GM23338 (cell line): Measurements from ENCODE around the gene CNOT6L. TPM values are rescaled to one million over a fixed set of nuclear protein-coding genes. Genes with fewer than 3 reads are reported as not detected.

ENCODE experiments used
- ATAC-seq: fragments of 200-7000 bp; cut with Tn5 transposase; 3 replicates; pipeline ENCODE4 v1.9.1; 2020
- DNase-seq: peaks from one replicate; pipeline ENCODE4 v3.0.0-alpha.2; 2015; ENCODE audit warnings: low spot score
- H2AFZ ChIP-seq: fragments of 200-600 bp; sonication (generic); 2 replicates; pipeline ENCODE4 v1.8.0; 2016; ENCODE audit warnings: antibody characterized with exemption, mild to moderate bottlenecking, moderate library complexity
- H3F3A ChIP-seq: fragments of 200-600 bp; sonication (generic); replicated peaks from 2 replicates; pipeline ENCODE4 v1.8.0; 2017; ENCODE audit warnings: antibody characterized with exemption, mixed run types, low read depth
- H3K27ac ChIP-seq: fragments of 200-600 bp; sonication (generic); 2 replicates; pipeline ENCODE4 v1.6.1; 2016; ENCODE audit warnings: low read depth
- H3K27me3 ChIP-seq: fragments of 200-600 bp; sonication (generic); 2 replicates; pipeline ENCODE4 v1.8.0; 2016; ENCODE audit warnings: mild to moderate bottlenecking, mixed run types, moderate library complexity; ENCODE audit not compliant: insufficient read depth
- H3K36me3 ChIP-seq: fragments of 200-600 bp; sonication (generic); 2 replicates; pipeline ENCODE4 v1.8.0; 2016; ENCODE audit warnings: mild to moderate bottlenecking; ENCODE audit not compliant: insufficient read depth
- H3K4me1 ChIP-seq: fragments of 200-600 bp; sonication (generic); 2 replicates; pipeline ENCODE4 v1.8.0; 2016; ENCODE audit warnings: mild to moderate bottlenecking, moderate library complexity; ENCODE audit not compliant: insufficient read depth
- H3K4me2 ChIP-seq: fragments of 200-600 bp; sonication (generic); 2 replicates; pipeline ENCODE4 v1.7.1; 2017; ENCODE audit warnings: mixed run types
- H3K4me3 ChIP-seq: fragments of 200-600 bp; sonication (generic); 2 replicates; pipeline ENCODE4 v1.6.1; 2016; ENCODE audit warnings: mixed run types
- H3K79me2 ChIP-seq: fragments of 200-600 bp; sonication (generic); replicated peaks from 2 replicates; pipeline ENCODE4 v1.8.0; 2017; ENCODE audit warnings: mild to moderate bottlenecking; ENCODE audit not compliant: insufficient read depth
- H3K9me2 ChIP-seq: fragments of 200-600 bp; sonication (generic); 2 replicates; pipeline ENCODE4 v1.8.0; 2017; ENCODE audit not compliant: insufficient read depth
- H4K20me1 ChIP-seq: fragments of 200-600 bp; sonication (generic); replicated peaks from 2 replicates; pipeline ENCODE4 v1.8.0; 2017; ENCODE audit warnings: mild to moderate bottlenecking; ENCODE audit not compliant: insufficient read depth
- H3K27ac Mint-ChIP-seq: 2 replicates; pipeline ENCODE4 v1.8.0; 2020; ENCODE audit warnings: inconsistent platforms, mild to moderate bottlenecking, moderate library complexity, mixed read lengths
- H3K27me3 Mint-ChIP-seq: 3 replicates; pipeline ENCODE4 v1.8.0; 2022; ENCODE audit warnings: low read depth, mild to moderate bottlenecking, moderate library complexity, mixed read lengths, inconsistent platforms; ENCODE audit not compliant: insufficient read depth, poor library complexity
- H3K36me3 Mint-ChIP-seq: 3 replicates; pipeline ENCODE4 v1.8.0; 2021; ENCODE audit warnings: low read depth, mild to moderate bottlenecking, inconsistent platforms, moderate library complexity, mixed read lengths
- H3K4me1 Mint-ChIP-seq: 3 replicates; pipeline ENCODE4 v1.8.0; 2020; ENCODE audit warnings: mild to moderate bottlenecking, inconsistent platforms, mixed read lengths
- H3K4me3 Mint-ChIP-seq: 3 replicates; pipeline ENCODE4 v1.8.0; 2021; ENCODE audit warnings: moderate library complexity, mild to moderate bottlenecking, inconsistent platforms, mixed read lengths
- H3K9me3 Mint-ChIP-seq: 3 replicates; pipeline ENCODE4 v1.8.0; 2020; ENCODE audit warnings: moderate library complexity, mild to moderate bottlenecking, inconsistent platforms, mixed read lengths
- CTCF ChIP-seq, 2 experiments: fragments of 200-600 bp in 1 of 2; sonication (generic) in 1 of 2; conservative IDR thresholded peaks; 2 replicates each; pipeline versions ENCODE4 v1.5.1 to v1.6.1; 2016 to 2017; ENCODE audit warnings: antibody characterized with exemption in 2 of 2, low read depth in 2 of 2, mild to moderate bottlenecking in 2 of 2, moderate library complexity in 1 of 2
- EZH2 ChIP-seq: fragments of 200-600 bp; sonication (generic); IDR thresholded peaks from one replicate; pipeline ENCODE4 v1.8.0; 2017; ENCODE audit warnings: antibody characterized with exemption, mild to moderate bottlenecking, low read depth; ENCODE audit not compliant: unreplicated experiment
- EZH2phosphoT487 ChIP-seq: fragments of 200-600 bp; sonication (generic); IDR thresholded peaks from one replicate; pipeline ENCODE4 v1.8.1; 2018; ENCODE audit warnings: antibody characterized with exemption; ENCODE audit not compliant: unreplicated experiment
- JUNB ChIP-seq: IDR thresholded peaks from one replicate; pipeline ENCODE4 v1.6.1; 2016; ENCODE audit warnings: antibody characterized with exemption; ENCODE audit not compliant: unreplicated experiment
- NANOG ChIP-seq: IDR thresholded peaks from 2 replicates; pipeline ENCODE4 v1.6.1; 2016; ENCODE audit warnings: antibody characterized with exemption, borderline replicate concordance
- POLR2AphosphoS5 ChIP-seq: IDR thresholded peaks from 2 replicates; pipeline ENCODE4 v1.6.1; 2016; ENCODE audit warnings: antibody characterized with exemption, low read depth
- ZNF114 ChIP-seq: fragments of 250-450 bp; sonication (Bioruptor Pico); IDR thresholded peaks from 2 replicates; pipeline ENCODE4 v1.5.0; 2020; ENCODE audit warnings: mild to moderate bottlenecking, moderate library complexity
- ZNF331 ChIP-seq: fragments of 250-450 bp; sonication (Bioruptor Pico); IDR thresholded peaks from 2 replicates; pipeline ENCODE4 v1.5.0; 2020; ENCODE audit warnings: low read depth, mild to moderate bottlenecking, moderate library complexity
- polyA plus RNA-seq: library from polyadenylated mRNA; unstranded; fragments of >200 nt; fragmentation: Nextera tagmentation; extraction: Ambion mirVana; gene quantifications from 2 replicates; pipeline ENCODE4 v1.2.1, GENCODE V29; 2016
- total RNA-seq: library from RNA; depleted of rRNA; stranded (reverse); fragments of >200 nt; shearing (Covaris generic); gene quantifications from 2 replicates; pipeline ENCODE4 v1.2.3, GENCODE V29; 2014
- TF ChIP-seq, protein P1 (sequence below): IDR thresholded peaks from one replicate; pipeline ENCODE4 v1.6.1; 2018; ENCODE audit warnings: antibody characterized with exemption; ENCODE audit not compliant: unreplicated experiment
- TF ChIP-seq, protein P2 (sequence below): IDR thresholded peaks from 2 replicates; pipeline ENCODE4 v1.6.1; 2016; ENCODE audit warnings: antibody characterized with exemption
- TF ChIP-seq, protein P3 (sequence below): fragments of 250-450 bp; sonication (Bioruptor Pico); IDR thresholded peaks from 2 replicates; pipeline ENCODE4 v1.5.0; 2020; ENCODE audit warnings: mild to moderate bottlenecking, moderate library complexity

The CNOT6L gene
- total and polyA plus RNA-seq, 2 experiments from 2014 or later: 3.2 to 13.9 TPM

DNA sequence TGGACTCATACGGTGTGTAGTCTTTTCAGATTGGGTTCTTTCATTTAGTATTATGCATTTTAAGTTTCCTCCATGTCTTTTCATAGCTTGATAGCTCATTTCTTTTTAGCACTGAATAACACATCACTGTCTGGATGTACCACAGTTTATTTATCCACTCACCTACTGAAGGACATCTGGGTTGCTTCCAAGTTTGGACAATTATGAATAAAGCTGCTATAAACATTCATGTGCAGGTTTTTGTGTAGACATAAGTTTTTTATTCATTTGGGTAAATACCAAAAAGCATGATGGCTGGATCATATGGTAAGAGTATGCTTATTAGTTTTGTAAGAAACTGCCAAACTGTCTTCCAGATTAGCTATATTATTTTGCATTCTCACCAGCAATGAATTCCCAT, 29.0 kb downstream of the CNOT6L start (continued):
- no peak for TF ChIP-seq EZH2phosphoT487
- no peak for TF ChIP-seq EZH2
- TF ChIP-seq JUNB: no peak
- TF ChIP-seq POLR2AphosphoS5: no peak
- TF ChIP-seq, protein P1, sequence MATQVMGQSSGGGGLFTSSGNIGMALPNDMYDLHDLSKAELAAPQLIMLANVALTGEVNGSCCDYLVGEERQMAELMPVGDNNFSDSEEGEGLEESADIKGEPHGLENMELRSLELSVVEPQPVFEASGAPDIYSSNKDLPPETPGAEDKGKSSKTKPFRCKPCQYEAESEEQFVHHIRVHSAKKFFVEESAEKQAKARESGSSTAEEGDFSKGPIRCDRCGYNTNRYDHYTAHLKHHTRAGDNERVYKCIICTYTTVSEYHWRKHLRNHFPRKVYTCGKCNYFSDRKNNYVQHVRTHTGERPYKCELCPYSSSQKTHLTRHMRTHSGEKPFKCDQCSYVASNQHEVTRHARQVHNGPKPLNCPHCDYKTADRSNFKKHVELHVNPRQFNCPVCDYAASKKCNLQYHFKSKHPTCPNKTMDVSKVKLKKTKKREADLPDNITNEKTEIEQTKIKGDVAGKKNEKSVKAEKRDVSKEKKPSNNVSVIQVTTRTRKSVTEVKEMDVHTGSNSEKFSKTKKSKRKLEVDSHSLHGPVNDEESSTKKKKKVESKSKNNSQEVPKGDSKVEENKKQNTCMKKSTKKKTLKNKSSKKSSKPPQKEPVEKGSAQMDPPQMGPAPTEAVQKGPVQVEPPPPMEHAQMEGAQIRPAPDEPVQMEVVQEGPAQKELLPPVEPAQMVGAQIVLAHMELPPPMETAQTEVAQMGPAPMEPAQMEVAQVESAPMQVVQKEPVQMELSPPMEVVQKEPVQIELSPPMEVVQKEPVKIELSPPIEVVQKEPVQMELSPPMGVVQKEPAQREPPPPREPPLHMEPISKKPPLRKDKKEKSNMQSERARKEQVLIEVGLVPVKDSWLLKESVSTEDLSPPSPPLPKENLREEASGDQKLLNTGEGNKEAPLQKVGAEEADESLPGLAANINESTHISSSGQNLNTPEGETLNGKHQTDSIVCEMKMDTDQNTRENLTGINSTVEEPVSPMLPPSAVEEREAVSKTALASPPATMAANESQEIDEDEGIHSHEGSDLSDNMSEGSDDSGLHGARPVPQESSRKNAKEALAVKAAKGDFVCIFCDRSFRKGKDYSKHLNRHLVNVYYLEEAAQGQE: no peak
- TF ChIP-seq ZNF331 (CRISPR knock-in tag): no peak
- TF ChIP-seq, protein P2, sequence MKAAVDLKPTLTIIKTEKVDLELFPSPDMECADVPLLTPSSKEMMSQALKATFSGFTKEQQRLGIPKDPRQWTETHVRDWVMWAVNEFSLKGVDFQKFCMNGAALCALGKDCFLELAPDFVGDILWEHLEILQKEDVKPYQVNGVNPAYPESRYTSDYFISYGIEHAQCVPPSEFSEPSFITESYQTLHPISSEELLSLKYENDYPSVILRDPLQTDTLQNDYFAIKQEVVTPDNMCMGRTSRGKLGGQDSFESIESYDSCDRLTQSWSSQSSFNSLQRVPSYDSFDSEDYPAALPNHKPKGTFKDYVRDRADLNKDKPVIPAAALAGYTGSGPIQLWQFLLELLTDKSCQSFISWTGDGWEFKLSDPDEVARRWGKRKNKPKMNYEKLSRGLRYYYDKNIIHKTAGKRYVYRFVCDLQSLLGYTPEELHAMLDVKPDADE: no peak

- H3K79me2 ChIP-seq: peaks cover 15% of the 10 kb centered on the region
- peaks cover 3% of the 10 kb centered on the region; the same call in 1 of the 3 replicates for H3K4me1 Mint-ChIP-seq
- H4K20me1 ChIP-seq: no peaks in the 10 kb centered on the region
- no peak for TF ChIP-seq NANOG
- TF ChIP-seq JUNB: no peak
- TF ChIP-seq, protein P2: no peak
- TF ChIP-seq EZH2: no peak
- TF ChIP-seq CTCF (conservative IDR thresholded peaks at IDR 0.05; ENCODE audit: low read depth in 2 of 2): no peak
- TF ChIP-seq EZH2phosphoT487: no peak
- no peak for TF ChIP-seq ZNF114 (CRISPR knock-in tag)
- no peak for TF ChIP-seq ZNF331 (CRISPR knock-in tag)
- TF ChIP-seq POLR2AphosphoS5: no peak
- TF ChIP-seq, protein P3, sequence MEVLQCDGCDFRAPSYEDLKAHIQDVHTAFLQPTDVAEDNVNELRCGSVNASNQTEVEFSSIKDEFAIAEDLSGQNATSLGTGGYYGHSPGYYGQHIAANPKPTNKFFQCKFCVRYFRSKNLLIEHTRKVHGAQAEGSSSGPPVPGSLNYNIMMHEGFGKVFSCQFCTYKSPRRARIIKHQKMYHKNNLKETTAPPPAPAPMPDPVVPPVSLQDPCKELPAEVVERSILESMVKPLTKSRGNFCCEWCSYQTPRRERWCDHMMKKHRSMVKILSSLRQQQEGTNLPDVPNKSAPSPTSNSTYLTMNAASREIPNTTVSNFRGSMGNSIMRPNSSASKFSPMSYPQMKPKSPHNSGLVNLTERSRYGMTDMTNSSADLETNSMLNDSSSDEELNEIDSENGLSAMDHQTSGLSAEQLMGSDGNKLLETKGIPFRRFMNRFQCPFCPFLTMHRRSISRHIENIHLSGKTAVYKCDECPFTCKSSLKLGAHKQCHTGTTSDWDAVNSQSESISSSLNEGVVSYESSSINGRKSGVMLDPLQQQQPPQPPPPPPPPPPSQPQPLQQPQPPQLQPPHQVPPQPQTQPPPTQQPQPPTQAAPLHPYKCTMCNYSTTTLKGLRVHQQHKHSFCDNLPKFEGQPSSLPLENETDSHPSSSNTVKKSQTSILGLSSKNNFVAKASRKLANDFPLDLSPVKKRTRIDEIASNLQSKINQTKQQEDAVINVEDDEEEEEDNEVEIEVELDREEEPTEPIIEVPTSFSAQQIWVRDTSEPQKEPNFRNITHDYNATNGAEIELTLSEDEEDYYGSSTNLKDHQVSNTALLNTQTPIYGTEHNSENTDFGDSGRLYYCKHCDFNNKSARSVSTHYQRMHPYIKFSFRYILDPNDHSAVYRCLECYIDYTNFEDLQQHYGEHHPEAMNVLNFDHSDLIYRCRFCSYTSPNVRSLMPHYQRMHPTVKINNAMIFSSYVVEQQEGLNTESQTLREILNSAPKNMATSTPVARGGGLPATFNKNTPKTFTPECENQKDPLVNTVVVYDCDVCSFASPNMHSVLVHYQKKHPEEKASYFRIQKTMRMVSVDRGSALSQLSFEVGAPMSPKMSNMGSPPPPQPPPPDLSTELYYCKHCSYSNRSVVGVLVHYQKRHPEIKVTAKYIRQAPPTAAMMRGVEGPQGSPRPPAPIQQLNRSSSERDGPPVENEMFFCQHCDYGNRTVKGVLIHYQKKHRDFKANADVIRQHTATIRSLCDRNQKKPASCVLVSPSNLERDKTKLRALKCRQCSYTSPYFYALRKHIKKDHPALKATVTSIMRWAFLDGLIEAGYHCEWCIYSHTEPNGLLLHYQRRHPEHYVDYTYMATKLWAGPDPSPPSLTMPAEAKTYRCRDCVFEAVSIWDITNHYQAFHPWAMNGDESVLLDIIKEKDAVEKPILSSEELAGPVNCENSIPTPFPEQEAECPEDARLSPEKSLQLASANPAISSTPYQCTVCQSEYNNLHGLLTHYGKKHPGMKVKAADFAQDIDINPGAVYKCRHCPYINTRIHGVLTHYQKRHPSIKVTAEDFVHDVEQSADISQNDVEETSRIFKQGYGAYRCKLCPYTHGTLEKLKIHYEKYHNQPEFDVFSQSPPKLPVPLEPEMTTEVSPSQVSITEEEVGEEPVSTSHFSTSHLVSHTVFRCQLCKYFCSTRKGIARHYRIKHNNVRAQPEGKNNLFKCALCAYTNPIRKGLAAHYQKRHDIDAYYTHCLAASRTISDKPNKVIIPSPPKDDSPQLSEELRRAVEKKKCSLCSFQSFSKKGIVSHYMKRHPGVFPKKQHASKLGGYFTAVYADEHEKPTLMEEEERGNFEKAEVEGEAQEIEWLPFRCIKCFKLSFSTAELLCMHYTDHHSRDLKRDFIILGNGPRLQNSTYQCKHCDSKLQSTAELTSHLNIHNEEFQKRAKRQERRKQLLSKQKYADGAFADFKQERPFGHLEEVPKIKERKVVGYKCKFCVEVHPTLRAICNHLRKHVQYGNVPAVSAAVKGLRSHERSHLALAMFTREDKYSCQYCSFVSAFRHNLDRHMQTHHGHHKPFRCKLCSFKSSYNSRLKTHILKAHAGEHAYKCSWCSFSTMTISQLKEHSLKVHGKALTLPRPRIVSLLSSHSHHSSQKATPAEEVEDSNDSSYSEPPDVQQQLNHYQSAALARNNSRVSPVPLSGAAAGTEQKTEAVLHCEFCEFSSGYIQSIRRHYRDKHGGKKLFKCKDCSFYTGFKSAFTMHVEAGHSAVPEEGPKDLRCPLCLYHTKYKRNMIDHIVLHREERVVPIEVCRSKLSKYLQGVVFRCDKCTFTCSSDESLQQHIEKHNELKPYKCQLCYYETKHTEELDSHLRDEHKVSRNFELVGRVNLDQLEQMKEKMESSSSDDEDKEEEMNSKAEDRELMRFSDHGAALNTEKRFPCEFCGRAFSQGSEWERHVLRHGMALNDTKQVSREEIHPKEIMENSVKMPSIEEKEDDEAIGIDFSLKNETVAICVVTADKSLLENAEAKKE (CRISPR knock-in tag): no peak
Observed at GRCh38 chr4:77788990-77789389, 30.2 kb downstream of the CNOT6L start.

More at GRCh38 chr4:77788990-77789389, 30.2 kb downstream of the CNOT6L start:
- no peaks in the 10 kb centered on the region for H3F3A ChIP-seq
- H3K27ac ChIP-seq: no peak overlapping the region
- ATAC-seq: no peak
- H3K36me3 Mint-ChIP-seq: no peaks in the 10 kb centered on the region
- peaks cover 3% of the 10 kb centered on the region for H3K27me3 Mint-ChIP-seq
- no peak overlapping the region for H2AFZ ChIP-seq
- no peak for DNase-seq
- no peaks in the 10 kb centered on the region for H3K36me3 ChIP-seq
- H3K4me3 ChIP-seq: no peak overlapping the region
- no peaks in the 10 kb centered on the region for H3K9me3 Mint-ChIP-seq
- H3K4me3 Mint-ChIP-seq: no peak overlapping the region
- H3K4me2 ChIP-seq: no peak overlapping the region
- no peak overlapping the region for H3K27ac Mint-ChIP-seq
- H3K4me1 ChIP-seq: no peaks in the 10 kb centered on the region
- H3K27me3 ChIP-seq: no peaks in the 10 kb centered on the region
- no peaks in the 10 kb centered on the region for H3K9me2 ChIP-seq
